BE2C (cell line): ENCODE data around the gene GIPC3.

Experiments
- DNase-seq: peaks from one replicate; pipeline ENCODE4 v3.0.0-alpha.2; 2020
- H3K27me3 ChIP-seq: fragments of 250-450 bp; sonication (Bioruptor Pico); 2 replicates; pipeline ENCODE4 v1.5.1; 2020; ENCODE audit warnings: mild to moderate bottlenecking
- H3K36me3 ChIP-seq: fragments of 250-450 bp; sonication (Bioruptor Pico); 2 replicates; pipeline ENCODE4 v1.5.1; 2020; ENCODE audit warnings: mild to moderate bottlenecking
- H3K4me1 ChIP-seq: fragments of 250-450 bp; sonication (Bioruptor Pico); 2 replicates; pipeline ENCODE4 v1.5.1; 2020
- H3K4me3 ChIP-seq: 2 replicates; pipeline ENCODE4 v1.5.1; 2011; ENCODE audit warnings: low read depth, low read length
- H3K9me3 ChIP-seq: fragments of 250-450 bp; sonication (Bioruptor Pico); 2 replicates; pipeline ENCODE4 v1.5.1; 2020
- TF ChIP-seq, protein P1 (sequence below): IDR thresholded peaks from 2 replicates; pipeline ENCODE4 v1.5.1; 2012; ENCODE audit warnings: mild to moderate bottlenecking, low read depth, low read length

GIPC3 gene

DNA sequence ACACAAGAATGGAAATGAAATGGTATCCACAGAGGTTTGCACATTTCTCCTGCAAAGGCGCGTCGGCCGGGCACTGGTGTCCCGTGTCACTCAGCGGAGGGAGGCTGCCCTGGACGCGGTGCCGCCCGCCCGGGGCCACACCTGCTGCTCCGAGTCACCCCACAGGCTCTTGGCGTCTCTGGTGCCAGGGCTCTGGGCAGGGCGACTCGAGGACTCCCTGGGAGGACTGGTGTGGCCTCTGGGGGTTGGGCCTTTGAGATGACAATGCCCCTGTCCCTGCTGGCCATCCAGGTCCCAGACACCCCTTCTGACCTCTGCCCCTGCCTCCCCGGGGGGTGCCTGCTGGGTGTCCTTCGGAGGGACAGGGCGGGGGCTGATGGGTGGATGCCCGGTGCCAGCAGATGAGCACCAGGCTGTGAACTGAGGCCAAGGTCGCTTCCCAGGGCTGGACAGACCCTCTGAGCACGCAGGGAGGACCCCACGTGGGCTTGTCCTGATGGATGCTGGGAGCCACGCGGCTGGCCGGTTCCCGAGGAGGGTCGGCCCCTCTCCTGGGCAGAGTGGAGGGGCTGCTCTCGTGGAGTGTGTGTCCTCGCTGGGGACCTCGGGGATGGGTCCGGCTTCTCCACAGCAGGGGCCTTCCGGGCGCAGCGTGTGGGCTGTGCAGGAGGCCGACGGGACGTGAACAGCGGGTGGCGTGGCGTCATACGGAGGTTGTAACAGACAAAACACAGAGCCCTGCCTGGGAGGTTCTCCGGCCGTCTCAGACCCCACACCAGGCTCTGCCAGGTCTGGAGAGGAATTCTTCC is 46.0 kb downstream of the GIPC3 start:
- Histone ChIP-seq H3K4me1 (no peaks in the 10 kb centered on the region), H3K4me3 (no peak overlapping the region), H3K27me3 (no peaks in the 10 kb centered on the region), H3K36me3 (no peaks in the 10 kb centered on the region), H3K9me3 (no peaks in the 10 kb centered on the region)
- TF ChIP-seq, protein P1, sequence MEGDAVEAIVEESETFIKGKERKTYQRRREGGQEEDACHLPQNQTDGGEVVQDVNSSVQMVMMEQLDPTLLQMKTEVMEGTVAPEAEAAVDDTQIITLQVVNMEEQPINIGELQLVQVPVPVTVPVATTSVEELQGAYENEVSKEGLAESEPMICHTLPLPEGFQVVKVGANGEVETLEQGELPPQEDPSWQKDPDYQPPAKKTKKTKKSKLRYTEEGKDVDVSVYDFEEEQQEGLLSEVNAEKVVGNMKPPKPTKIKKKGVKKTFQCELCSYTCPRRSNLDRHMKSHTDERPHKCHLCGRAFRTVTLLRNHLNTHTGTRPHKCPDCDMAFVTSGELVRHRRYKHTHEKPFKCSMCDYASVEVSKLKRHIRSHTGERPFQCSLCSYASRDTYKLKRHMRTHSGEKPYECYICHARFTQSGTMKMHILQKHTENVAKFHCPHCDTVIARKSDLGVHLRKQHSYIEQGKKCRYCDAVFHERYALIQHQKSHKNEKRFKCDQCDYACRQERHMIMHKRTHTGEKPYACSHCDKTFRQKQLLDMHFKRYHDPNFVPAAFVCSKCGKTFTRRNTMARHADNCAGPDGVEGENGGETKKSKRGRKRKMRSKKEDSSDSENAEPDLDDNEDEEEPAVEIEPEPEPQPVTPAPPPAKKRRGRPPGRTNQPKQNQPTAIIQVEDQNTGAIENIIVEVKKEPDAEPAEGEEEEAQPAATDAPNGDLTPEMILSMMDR = no peak
- DNase-seq = no peak

DNA sequence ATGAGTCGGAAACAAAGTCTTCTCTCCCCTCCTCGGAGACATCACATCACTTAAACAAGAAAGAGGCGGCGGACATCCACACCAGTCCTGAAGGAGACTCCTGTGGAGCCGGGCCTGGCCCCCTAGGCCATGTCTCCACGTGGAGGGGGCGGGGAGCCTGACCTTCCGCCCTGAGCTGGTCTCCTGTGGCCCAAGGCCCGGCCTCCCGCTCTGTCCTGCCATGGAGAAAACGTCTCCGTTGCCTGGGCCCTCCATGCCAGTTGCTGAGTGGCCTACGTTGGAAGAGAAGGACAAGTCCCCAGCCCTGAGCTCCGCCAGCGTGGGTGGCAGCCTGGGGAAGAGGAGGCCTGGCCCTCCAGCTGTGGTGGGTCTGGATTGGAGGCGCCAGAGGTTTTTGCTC is 46.8 kb downstream of the GIPC3 start:
- no peaks in the 10 kb centered on the region for H3K9me3 ChIP-seq
- no peaks in the 10 kb centered on the region for H3K36me3 ChIP-seq

DNA sequence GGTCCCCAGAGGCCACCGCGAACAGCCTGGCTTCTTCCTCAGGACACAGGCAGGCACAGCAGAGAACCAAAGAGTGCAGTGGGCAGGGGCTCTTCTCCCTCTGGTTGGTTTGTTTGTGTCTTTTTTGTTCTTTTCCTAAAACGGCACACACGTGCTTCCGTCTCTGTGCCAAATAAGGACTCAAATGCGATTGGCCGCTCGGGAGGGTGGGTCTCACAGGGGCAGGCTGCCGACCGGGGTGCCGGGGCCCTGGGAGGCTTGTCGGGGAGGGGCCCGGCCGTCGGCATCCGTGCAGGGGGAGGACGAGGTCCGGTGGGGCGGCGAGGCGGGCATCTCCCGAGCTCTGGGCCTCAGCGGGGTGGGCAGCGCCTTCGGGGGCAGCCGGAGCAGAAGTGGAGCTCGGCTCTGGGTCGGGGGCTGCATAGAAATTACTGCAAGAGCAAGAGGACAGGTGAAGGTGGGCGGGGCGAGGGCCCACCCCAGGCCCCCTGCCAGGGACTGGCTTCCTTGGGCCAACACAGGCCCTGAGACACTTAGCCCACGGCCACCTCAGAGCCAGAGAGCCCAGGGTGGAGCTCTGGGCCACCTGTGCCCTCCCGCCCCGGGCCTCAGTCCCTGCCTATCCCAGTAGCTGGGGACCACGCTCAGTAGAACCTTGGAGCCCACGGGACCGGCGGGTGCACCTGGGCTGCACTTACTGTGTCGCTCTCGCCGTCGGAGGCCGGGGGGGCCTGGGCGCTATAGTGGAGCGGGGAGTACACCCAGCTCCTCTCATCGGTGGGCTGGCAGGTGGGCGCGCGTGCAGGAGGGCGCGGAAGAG is 47.7 kb downstream of the GIPC3 start:
- TF ChIP-seq, protein P1 = no peak
- Histone ChIP-seq H3K36me3 (no peaks in the 10 kb centered on the region), H3K27me3 (no peaks in the 10 kb centered on the region), H3K9me3 (no peaks in the 10 kb centered on the region), H3K4me1 (no peaks in the 10 kb centered on the region), H3K4me3 (no peak overlapping the region)
- no peak for DNase-seq

More for the DNA sequence above, 46.8 kb downstream of the GIPC3 start:
- no peak for DNase-seq
- TF ChIP-seq, protein P1 = no peak
- H3K27me3 ChIP-seq = no peaks in the 10 kb centered on the region
- H3K4me3 ChIP-seq = no peak overlapping the region
- no peaks in the 10 kb centered on the region for H3K4me1 ChIP-seq

DNA sequence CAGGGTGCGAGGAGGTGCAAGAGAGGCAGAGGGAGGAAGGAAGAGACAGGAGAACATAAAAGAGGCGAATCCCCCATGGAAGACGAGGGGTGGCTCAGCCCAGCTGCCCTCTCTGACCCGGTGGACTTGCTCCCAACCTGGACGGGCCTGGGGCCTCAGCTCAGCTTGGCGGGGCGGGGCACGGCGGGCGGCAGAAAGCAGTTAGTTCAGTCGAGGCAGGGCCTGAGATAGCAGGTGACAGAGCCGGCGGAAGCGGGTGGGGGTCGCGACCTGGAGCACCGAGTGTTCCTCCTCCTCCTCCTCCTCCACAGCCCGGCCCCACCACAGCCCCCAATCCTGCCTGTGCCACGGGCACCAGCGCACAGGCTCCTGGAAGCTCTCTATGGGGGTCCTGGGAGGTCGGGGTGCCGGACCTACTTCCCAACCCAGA is 48.3 kb downstream of the GIPC3 start:
- H3K9me3 ChIP-seq = no peaks in the 10 kb centered on the region
- H3K4me3 ChIP-seq = no peak overlapping the region
- TF ChIP-seq, protein P1 = no peak
- no peak for DNase-seq
- no peaks in the 10 kb centered on the region for H3K36me3 ChIP-seq
- H3K27me3 ChIP-seq = no peaks in the 10 kb centered on the region
- no peaks in the 10 kb centered on the region for H3K4me1 ChIP-seq

DNA sequence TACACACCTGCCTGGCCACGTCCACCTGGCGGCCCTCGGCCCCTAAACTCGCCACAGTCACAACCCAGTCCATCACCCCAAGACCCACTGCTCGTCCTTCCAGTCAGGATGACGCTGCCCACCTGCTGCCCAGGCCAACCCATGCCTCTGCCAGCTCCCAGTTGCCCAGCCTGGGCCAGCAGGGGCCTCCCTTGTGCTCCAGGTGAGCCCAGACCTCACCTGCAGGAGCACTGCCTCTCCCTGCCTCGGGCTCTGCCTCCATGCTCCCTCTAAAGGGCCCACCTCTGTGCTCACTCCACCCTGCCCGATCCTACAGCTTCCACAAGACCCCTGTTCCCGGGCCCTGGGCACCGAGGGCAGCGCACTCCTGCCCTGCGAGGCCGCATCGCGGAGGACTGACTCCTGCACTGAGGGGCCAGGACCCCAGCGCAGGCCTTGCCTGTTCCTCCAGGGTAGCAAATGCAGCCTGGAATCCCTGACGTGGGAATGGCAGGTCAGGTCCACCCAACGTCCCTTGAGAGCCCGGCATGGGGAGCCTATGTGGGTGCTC is 49.3 kb downstream of the GIPC3 start:
- no peak for DNase-seq
- no peaks in the 10 kb centered on the region for H3K9me3 ChIP-seq
- H3K4me3 ChIP-seq = no peak overlapping the region
- H3K36me3 ChIP-seq = no peaks in the 10 kb centered on the region
- H3K27me3 ChIP-seq = no peaks in the 10 kb centered on the region
- TF ChIP-seq, protein P1 = no peak
- H3K4me1 ChIP-seq = no peaks in the 10 kb centered on the region
